Progenitor cell of endocrine pancreas (in vitro differentiated cells): ENCODE data around the gene TFDP1. TPM values are rescaled to one million over a fixed set of nuclear protein-coding genes. Genes with fewer than 3 reads are reported as not detected.

ENCODE experiments used
- DNase-seq: peaks from one replicate; pipeline ENCODE4 v3.0.0; 2021; ENCODE audit warnings: low spot score; ENCODE audit not compliant: unreplicated experiment
- H3K27ac Mint-ChIP-seq: 2 replicates; pipeline ENCODE4 v1.8.0; 2021; ENCODE audit warnings: mild to moderate bottlenecking, moderate library complexity, mixed read lengths
- H3K27me3 Mint-ChIP-seq: 2 replicates; pipeline ENCODE4 v1.8.0; 2021; ENCODE audit warnings: mixed read lengths
- H3K36me3 Mint-ChIP-seq: 2 replicates; pipeline ENCODE4 v1.8.0; 2022; ENCODE audit warnings: mixed read lengths; ENCODE audit not compliant: insufficient read depth
- H3K4me1 Mint-ChIP-seq: 2 replicates; pipeline ENCODE4 v1.8.0; 2021; ENCODE audit warnings: low read depth, mixed read lengths
- H3K4me3 Mint-ChIP-seq: 2 replicates; pipeline ENCODE4 v1.8.0; 2021; ENCODE audit warnings: low read depth, mild to moderate bottlenecking, moderate library complexity, mixed read lengths
- H3K9me3 Mint-ChIP-seq: 2 replicates; pipeline ENCODE4 v1.8.0; 2021; ENCODE audit warnings: low read depth, mixed read lengths
- CTCF ChIP-seq: fragments of 200-600 bp; sonication (generic); IDR thresholded peaks from one replicate; pipeline ENCODE4 v1.5.0; 2021; ENCODE audit warnings: antibody characterized with exemption, mild to moderate bottlenecking; ENCODE audit not compliant: unreplicated experiment
- total RNA-seq: library from RNA; stranded (reverse); gene quantifications from 2 replicates; pipeline ENCODE4 v1.2.1, GENCODE V29; 2021

The TFDP1 gene
- total RNA-seq, 1 donor from 2014 or later = 58.2 TPM

GRCh38 chr13:113633485-113633873 lies 48.9 kb downstream of the TFDP1 start:
- DNase-seq = no peak
- Mint-ChIP-seq H3K4me3 (no peak overlapping the region), H3K27ac (no peak overlapping the region), H3K27me3 (no peaks in the 10 kb centered on the region), H3K36me3 (peaks cover 36% of the 10 kb centered on the region), H3K9me3 (no peaks in the 10 kb centered on the region), H3K4me1 (no peaks in the 10 kb centered on the region)
- no peak for TF ChIP-seq CTCF

GRCh38 chr13:113634279-113635047 lies 49.9 kb downstream of the TFDP1 start:
- Mint-ChIP-seq H3K9me3 (no peaks in the 10 kb centered on the region), H3K36me3 (peaks cover 38% of the 10 kb centered on the region), H3K4me3 (no peak overlapping the region), H3K27ac (no peak overlapping the region), H3K27me3 (no peaks in the 10 kb centered on the region), H3K4me1 (no peaks in the 10 kb centered on the region)
- no peak for TF ChIP-seq CTCF
- no peak for DNase-seq

- no peak for TF ChIP-seq CTCF
- Mint-ChIP-seq H3K36me3 (peaks cover 42% of the 10 kb centered on the region), H3K4me3 (no peak overlapping the region), H3K9me3 (no peaks in the 10 kb centered on the region), H3K27ac (no peak overlapping the region), H3K4me1 (no peaks in the 10 kb centered on the region), H3K27me3 (no peaks in the 10 kb centered on the region)
- DNase-seq = no peak
Measured at GRCh38 chr13:113635048-113635420, 50.5 kb downstream of the TFDP1 start.

GRCh38 chr13:113635709-113636108 lies 51.2 kb downstream of the TFDP1 start:
- peaks cover 45% of the 10 kb centered on the region for H3K36me3 Mint-ChIP-seq

More at GRCh38 chr13:113635709-113636108, 51.2 kb downstream of the TFDP1 start:
- no peaks in the 10 kb centered on the region for H3K27me3 Mint-ChIP-seq
- H3K4me3 Mint-ChIP-seq = no peak overlapping the region
- DNase-seq = no peak
- H3K4me1 Mint-ChIP-seq = no peaks in the 10 kb centered on the region
- TF ChIP-seq CTCF = no peak
- no peak overlapping the region for H3K27ac Mint-ChIP-seq
- H3K9me3 Mint-ChIP-seq = peaks cover 2% of the 10 kb centered on the region
